HG02943 (cell line): Measurements from ENCODE around the gene ISCA2.
"Not testable (repeated sequence)": the region's sequence is repeated elsewhere in the genome, so short reads cannot be mapped to it uniquely, and the experiment has no call there.

ENCODE experiments used
- ATAC-seq: cut with Tn5 transposase; IDR thresholded peaks from one replicate; pipeline ENCODE4 v1.9.1; 2021; ENCODE audit warnings: mild to moderate bottlenecking, low read depth, moderate library complexity; ENCODE audit not compliant: unreplicated experiment

The ISCA2 gene, protein sequence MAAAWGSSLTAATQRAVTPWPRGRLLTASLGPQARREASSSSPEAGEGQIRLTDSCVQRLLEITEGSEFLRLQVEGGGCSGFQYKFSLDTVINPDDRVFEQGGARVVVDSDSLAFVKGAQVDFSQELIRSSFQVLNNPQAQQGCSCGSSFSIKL

DNA sequence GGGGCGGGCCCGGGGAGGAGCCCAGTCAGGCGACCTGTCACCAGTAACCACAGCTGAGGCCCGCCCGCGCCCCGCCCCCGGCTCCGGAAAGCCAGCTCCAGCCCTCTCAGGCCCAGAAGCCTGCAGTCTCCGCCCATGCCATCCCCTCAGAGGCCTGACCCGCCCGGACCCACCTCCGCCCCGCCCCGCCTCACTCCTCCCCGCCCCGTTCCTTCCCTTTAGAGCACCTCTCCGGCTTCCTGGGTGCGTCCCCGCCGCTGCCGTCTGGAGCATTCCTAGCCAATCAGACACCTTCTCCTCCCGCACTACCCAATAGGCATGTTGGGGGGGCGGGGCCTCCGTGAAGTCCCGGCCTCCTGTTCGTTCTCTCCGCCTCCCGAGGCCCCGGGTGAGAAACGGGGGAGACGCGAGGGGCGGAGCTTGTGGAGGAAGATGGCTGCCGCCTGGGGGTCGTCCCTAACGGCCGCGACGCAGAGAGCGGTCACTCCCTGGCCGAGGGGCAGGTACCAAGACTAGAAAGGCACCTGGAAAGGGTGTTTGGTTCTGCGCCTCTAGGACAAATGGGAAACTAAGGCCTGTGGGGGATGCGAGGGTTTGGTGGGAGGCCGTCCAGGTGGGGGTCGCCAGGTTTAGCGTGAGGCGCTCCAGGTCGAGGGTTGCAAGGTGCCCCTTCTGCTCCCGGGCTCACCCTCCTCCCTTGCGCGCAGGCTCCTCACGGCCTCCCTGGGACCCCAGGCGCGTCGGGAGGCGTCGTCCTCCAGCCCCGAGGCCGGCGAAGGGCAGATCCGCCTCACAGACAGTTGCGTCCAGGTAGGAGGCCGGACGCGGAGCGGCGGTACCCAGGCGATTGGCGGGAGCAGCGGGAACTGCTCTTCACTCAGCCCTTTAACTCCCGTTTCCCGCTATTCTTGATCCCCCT, at the start of gene ISCA2:
Gene ISCA2 (plus strand): TSS at position 423 of the 919 bp plus-strand sequence. CDS start 10 bp downstream, at position 433.
- peak; percentile 88 for ATAC-seq

DNA sequence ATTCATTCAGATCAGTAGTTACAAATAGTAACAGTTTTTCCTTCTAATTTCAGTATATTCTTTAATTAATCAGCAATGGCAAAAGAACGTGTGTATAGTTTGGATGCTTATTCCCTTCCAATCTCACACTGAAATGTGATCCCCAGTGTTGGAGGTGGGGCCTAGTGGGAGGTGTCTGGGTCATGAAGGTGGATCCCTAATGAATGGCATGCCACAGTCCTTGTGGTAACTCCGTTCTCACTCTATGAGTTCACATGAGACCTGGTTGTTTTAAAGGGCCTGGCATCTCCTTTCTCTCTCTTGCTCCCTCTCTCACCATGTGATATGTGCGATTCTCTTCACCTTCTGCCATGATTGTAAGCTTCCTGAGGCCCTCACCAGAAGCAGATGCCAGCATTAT, 48.7 kb upstream of the ISCA2 start:
- no peak for ATAC-seq

- not testable (repeated sequence) for ATAC-seq
Measured at GRCh38 chr14:74454397-74454796, 39.2 kb upstream of the ISCA2 start.

- no peak for ATAC-seq
Measured at GRCh38 chr14:74456684-74457564, 36.6 kb upstream of the ISCA2 start.

- ATAC-seq, result no peak
Measured at GRCh38 chr14:74457565-74457895, 36.0 kb upstream of the ISCA2 start.

DNA sequence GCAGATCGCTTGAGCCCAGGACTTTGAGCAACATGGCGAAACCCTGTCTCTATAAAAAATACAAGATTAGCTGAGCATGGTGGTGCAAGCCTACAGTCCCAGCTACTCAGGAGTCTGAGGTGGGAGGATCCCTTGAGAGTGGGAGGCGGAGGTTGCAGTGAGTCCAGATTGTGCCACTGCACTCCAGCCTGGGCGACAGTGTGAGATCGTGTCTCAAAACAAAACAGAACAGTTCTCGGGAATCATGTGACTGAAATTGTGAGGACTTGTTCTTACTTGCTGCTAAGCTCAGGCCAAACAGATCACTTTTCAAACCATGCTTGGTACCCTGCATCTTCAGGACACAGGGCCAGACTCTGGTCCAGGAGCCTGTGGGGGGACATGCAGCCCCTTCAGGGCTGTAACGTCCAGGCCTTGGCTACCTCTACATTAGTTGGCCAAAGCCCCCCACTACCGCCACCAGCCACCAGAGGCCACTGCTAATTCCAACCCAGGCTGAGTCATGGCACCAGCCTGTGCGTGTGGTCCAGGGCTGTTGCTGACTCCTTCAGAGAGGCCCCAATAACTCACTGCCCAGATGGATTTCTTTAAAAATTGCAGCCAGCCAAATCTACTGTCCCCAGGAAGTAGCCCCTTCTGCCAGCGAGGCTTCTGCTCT, 34.1 kb upstream of the ISCA2 start:
- ATAC-seq, result no peak

DNA sequence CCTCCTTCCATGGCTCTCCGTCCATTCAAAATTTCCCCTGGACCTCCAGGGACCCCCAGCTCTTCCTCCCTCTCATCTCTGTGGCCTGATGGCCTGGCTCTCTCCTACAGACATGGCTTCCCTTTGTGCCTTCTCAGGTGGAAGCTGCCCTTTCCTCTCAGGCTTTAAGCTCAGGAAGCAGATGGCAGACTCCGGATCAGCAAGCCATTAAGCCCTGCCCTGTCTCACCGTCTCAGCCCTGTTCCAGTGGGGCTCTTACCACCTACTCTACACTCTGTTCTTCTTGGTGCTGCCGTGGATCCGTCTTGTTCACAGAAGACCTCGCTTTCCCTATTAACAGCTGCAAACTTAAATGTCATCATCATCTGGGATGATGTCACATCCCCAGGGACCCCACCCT, 33.6 kb upstream of the ISCA2 start:
- no peak for ATAC-seq

- ATAC-seq, result no peak
Measured at GRCh38 chr14:74462993-74463392, 30.6 kb upstream of the ISCA2 start.

- no peak for ATAC-seq
Measured at GRCh38 chr14:74463697-74464096, 29.9 kb upstream of the ISCA2 start.

DNA sequence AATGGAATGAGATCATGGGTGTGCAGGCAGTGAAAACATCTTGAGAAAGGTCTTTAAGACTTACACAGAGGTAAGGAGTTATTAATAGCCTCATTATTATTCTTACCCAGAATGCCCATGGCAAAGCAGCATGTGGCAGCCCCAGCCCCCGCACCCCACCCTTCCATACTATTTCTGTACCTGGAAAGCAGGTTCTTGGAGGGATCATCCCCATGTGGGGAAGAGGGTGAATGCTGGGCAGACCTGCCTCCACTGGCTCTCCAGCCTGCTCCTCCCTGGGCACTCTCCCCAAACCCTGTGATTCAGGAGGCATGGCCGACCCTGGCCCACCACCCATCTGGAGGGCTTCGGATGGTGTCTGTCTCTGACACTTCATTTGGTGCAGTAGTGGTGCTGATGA, 28.8 kb upstream of the ISCA2 start:
- ATAC-seq, result no peak

DNA sequence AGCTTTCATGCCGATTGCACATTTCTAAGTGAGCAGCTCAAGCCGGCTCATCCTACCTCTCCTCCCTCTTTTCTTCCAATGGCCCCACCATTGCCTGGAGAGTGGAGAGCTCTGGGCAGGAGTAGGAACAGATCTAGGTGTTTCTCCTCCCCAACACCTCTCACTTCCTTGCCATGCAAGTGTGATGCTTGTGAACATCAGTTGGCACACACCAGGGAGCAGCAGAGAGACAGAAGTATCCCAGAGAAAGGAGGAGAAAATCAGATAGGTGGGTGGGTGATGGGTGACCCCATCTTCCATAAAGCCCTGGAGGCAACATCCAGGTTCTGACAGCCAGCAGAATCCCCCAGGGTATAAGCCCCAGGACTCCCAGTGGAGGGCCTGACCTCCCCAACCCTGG, 28.2 kb upstream of the ISCA2 start:
- ATAC-seq, result no peak

DNA sequence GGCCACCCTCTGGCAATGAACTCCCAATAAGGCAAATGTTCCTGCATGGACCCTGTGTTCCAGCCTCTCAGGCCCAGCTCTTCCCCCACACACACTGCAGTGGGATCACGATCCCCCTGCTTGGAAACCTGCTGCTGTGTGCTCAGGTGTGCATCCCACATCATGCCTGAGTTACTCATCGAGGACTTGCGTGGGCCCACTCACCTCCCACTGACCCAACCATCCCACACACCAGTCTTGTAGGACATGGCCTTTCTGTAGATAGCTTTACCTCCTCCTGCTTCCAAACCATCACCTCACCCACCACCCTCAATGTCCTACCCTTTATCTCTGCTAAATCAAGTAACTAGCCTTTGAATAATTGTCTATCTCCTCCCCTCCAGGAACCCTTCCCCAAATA, 25.1 kb upstream of the ISCA2 start:
- no peak for ATAC-seq

GRCh38 chr14:74469548-74470518, 23.7 kb upstream of the ISCA2 start:
- ATAC-seq, result no peak

GRCh38 chr14:74472601-74473000, 21.0 kb upstream of the ISCA2 start:
- no peak for ATAC-seq

DNA sequence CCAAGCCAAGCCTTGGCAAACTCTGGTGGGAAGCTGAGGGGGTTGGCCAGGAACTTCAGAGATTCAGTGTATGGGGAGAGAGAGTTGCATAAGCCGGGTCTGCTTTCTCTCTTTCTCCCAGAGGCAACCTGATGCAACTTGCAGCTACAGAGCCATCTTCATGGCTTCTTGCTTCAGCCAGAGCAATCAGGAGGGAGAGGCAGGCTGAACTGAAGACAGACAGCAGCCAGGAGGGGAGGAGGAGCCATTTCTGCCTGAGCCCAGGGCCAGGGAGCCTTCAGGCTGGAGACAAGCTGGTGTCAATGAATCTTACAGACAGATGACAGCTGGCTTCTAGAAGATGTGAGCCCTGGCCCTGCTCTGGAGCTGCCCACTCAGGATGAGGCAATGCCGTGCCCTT, 19.2 kb upstream of the ISCA2 start:
- ATAC-seq, result no peak

DNA sequence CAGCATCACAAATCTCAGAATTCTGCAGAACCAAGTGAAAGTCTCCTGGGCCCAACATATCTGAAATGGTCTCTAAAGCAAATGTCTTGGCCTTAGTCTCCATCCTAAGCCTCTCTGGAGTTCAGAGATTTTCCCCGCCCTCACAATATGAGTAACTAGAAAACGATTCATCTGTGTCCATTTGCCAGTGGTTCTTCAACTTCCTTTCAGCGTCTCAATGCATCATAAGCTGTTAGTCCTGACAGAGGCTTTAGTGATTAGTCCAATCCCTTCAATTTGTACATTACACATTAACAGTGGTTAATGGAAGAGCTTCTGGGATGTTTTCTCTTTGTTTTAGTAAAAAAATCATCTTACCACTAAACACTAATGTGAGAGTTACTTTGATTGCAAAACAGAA, 17.9 kb upstream of the ISCA2 start:
- no peak for ATAC-seq

DNA sequence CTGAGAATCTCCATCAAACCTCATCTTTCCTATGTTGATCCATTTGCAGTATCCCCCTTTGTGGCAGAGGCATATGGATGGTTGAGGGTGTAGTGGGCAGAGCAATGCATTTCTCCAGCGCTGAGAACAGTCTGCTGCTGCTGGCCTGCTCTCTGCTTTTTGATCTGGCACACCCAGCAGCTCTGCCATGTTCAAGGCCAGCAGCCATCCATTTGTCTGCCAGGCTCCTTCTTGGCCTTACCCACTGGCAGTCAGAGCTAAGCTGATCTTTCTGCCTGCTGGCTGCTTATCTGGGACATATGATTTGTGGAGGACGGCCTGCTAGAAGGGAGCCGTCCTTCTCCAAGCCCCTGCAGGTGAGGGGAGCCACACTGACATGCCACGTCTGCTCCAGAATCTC, 17.5 kb upstream of the ISCA2 start:
- no peak for ATAC-seq

DNA sequence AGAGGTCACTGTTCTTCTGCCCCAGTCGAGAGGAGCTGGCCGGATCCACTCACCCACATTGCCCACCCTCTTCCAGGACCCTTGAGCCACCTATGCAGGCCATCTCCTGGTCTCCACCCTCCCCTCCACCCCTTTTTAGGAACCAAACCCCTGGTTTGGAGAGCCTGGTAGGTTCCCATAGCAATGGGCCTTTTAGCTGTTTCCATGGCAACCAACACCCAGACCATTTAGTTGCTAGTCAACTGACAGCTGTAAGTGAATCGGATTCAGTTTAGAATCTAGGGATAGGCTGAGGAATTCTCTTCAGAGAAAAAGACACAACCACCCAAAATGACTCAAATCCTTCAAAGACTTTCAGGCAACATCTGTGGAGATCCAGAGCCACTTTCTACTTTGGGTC, 17.0 kb upstream of the ISCA2 start:
- ATAC-seq, result no peak

DNA sequence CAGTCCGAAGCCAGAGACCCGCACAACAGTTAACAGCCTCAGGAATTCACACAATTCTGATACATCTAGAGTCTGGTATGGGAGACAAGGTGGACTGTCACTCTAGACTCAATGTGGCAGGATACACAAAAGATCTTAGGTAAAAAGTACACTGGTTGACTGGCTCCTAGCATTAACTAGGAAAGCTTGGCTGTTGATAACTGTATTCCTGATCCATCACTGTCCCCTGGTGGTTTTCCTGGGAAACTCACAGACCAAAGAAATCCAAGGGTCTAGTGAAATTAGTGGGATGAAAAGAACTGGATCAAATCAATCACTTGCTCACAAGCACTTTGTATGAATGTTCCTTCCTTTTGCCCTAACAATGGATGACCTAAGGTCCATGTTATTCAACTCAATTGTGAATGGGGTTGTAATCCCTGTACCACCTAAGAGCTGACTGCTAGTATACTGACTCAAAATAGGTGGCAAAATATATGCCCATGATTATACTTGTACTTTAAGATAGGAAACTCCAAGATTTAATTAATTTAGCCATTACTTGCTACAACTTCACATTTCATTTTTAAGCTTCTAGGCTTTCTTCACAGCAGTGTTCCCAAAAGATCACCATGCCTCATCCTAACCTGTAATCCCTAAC, 14.4 kb upstream of the ISCA2 start:
- no peak for ATAC-seq
